Measurements from ENCODE around the gene RHPN2.

- no peak for TF ChIP-seq POLR2AphosphoS5 (IDR thresholded peaks at IDR 0.05)
- TF ChIP-seq CTCF (IDR thresholded peaks at IDR 0.05) = no peak
- no peak for TF ChIP-seq POLR2A (IDR thresholded peaks at IDR 0.05)
Measured at GRCh38 chr19:33100894-33101644, 36.4 kb upstream of the RHPN2 start.

All from breast epithelium (tissue), 3 donors.